ENCODE measurements around the gene MAN1A2. TPM values are rescaled to one million over a fixed set of nuclear protein-coding genes. Genes with fewer than 3 reads are reported as not detected.

Gene MAN1A2
- total RNA-seq, 1 experiment from 2014 or later: 38.1 TPM

- Histone ChIP-seq H3K9me3 (ENCODE audit: control insufficient read depth in 1 of 2, insufficient read depth in 1 of 2, low read depth in 1 of 2, low read length in 2 of 2) (no peaks in the 10 kb centered on the region), H4K20me1 (ENCODE audit: insufficient read depth) (no peaks in the 10 kb centered on the region), H3K36me3 (ENCODE audit: control insufficient read depth in 1 of 2, insufficient read depth in 2 of 2, low read length in 2 of 2) (0 out of 4 replicates have a peak, but pooled peaks cover 0 to 4% of the 10 kb centered on the region in 2 experiments), H3K27me3 (ENCODE audit: insufficient read depth, low read length) (no peaks in the 10 kb centered on the region), H3K4me1 (ENCODE audit: control insufficient read depth in 1 of 2, insufficient read depth in 2 of 2, low read length in 2 of 2) (no peaks in the 10 kb centered on the region), H3K4me2 (ENCODE audit: low read length) (no peak overlapping the region), H3K4me3 (replicated peaks in 1 of 2; ENCODE audit: low read depth in 1 of 2, low read length in 2 of 2) (no peak overlapping the region), H3K27ac (ENCODE audit: low read depth, low read length) (no peak overlapping the region), H2AFZ (ENCODE audit: low read depth, low read length, poor library complexity, severe bottlenecking) (no peak overlapping the region), H3K79me2 (ENCODE audit: insufficient read depth, low read length) (no peaks in the 10 kb centered on the region; the same call in 1 of the 2 replicates), H3K9me2 (ENCODE audit: insufficient read depth) (no peaks in the 10 kb centered on the region; the same call in 1 of the 2 replicates), H3K9ac (ENCODE audit: low read length) (no peak overlapping the region)
- RAD21 ChIA-PET (ENCODE audit: low non-redundant PET in 1 of 2, low total read pairs in 2 of 2, uncharacterized antibody in 2 of 2, unreplicated experiment in 2 of 2): no interaction called here
- BruUV-seq (replicated peaks): no TSS peak
- DNase-seq (ENCODE audit: low read depth, low spot score) (no peak), ATAC-seq (no peak)
- no peak for TF ChIP-seq CBX3 (IDR thresholded peaks at IDR 0.05; ENCODE audit: low read depth)
- POLR2A ChIA-PET: no interaction called here
- CTCF ChIA-PET: no interaction called here
- intact Hi-C loops (cut with micrococcal nuclease): no loop called here
Observed at GRCh38 chr1:117416004-117416403, 48.8 kb downstream of the MAN1A2 start.

- ChIA-PET POLR2A (no interaction called here), CTCF (no interaction called here), RAD21 (ENCODE audit: low non-redundant PET in 1 of 2, low total read pairs in 2 of 2, uncharacterized antibody in 2 of 2, unreplicated experiment in 2 of 2) (no interaction called here)
- TF ChIP-seq REST (IDR thresholded peaks at IDR 0.05; ENCODE audit: low read depth): no peak
- TF ChIP-seq EGR1 (IDR thresholded peaks at IDR 0.05; ENCODE audit: low read depth): no peak
- no peak for TF ChIP-seq POLR2A (IDR thresholded peaks at IDR 0.05; ENCODE audit: borderline replicate concordance, extremely low read depth, insufficient read depth, insufficient read length)
- no peak for TF ChIP-seq SP1 (IDR thresholded peaks at IDR 0.05; ENCODE audit: low read depth)
- no peak for TF ChIP-seq SIN3A (IDR thresholded peaks at IDR 0.05; ENCODE audit: low read depth)
- no peak for TF ChIP-seq RAD21 (IDR thresholded peaks at IDR 0.05; ENCODE audit: low read depth)
- no peak for TF ChIP-seq EZH2phosphoT487 (IDR thresholded peaks at IDR 0.05; ENCODE audit: borderline replicate concordance)
- no peak for TF ChIP-seq ZNF274 (IDR thresholded peaks at IDR 0.05; ENCODE audit: low read depth, low read length)
- TF ChIP-seq ZFX (IDR thresholded peaks at IDR 0.05): no peak
- no peak for TF ChIP-seq MAX (IDR thresholded peaks at IDR 0.05)
- no peak for TF ChIP-seq ATF3 (IDR thresholded peaks at IDR 0.05)
- no peak for TF ChIP-seq ELF1 (IDR thresholded peaks at IDR 0.05; ENCODE audit: borderline replicate concordance, low read depth)
- no peaks in the 10 kb centered on the region; the same call in 1 of the 2 replicates for H3K9me2 ChIP-seq (ENCODE audit: insufficient read depth)
- intact Hi-C loops (cut with micrococcal nuclease): no loop called here
- no peak overlapping the region for H3K4me3 ChIP-seq (replicated peaks in 1 of 2; ENCODE audit: low read depth in 1 of 2, low read length in 2 of 2)
- H3K27ac ChIP-seq (ENCODE audit: low read depth, low read length): no peak overlapping the region
- no peaks in the 10 kb centered on the region for H4K20me1 ChIP-seq (ENCODE audit: insufficient read depth)
- H3K4me1 ChIP-seq (ENCODE audit: control insufficient read depth in 1 of 2, insufficient read depth in 2 of 2, low read length in 2 of 2): no peaks in the 10 kb centered on the region
- H2AFZ ChIP-seq (ENCODE audit: low read depth, low read length, poor library complexity, severe bottlenecking): no peak overlapping the region
- no peaks in the 10 kb centered on the region for H3K27me3 ChIP-seq (ENCODE audit: insufficient read depth, low read length)
- H3K9ac ChIP-seq (ENCODE audit: low read length): no peak overlapping the region
- 0 out of 4 replicates have a peak, but pooled peaks cover 0 to 4% of the 10 kb centered on the region in 2 experiments for H3K36me3 ChIP-seq (ENCODE audit: control insufficient read depth in 1 of 2, insufficient read depth in 2 of 2, low read length in 2 of 2)
- DNase-seq (ENCODE audit: low read depth, low spot score): no peak
- BruUV-seq (replicated peaks): no TSS peak
- no peak overlapping the region for H3K4me2 ChIP-seq (ENCODE audit: low read length)
- ATAC-seq: no peak
- H3K9me3 ChIP-seq (ENCODE audit: control insufficient read depth in 1 of 2, insufficient read depth in 1 of 2, low read depth in 1 of 2, low read length in 2 of 2): no peaks in the 10 kb centered on the region
- H3K79me2 ChIP-seq (ENCODE audit: insufficient read depth, low read length): no peaks in the 10 kb centered on the region; the same call in 1 of the 2 replicates
Observed at GRCh38 chr1:117416546-117417125, 49.4 kb downstream of the MAN1A2 start.

Measured in HCT116 (cell line).